Kidney epithelial cell (primary cell): Measurements from ENCODE around the gene CORO2B. TPM values are rescaled to one million over a fixed set of nuclear protein-coding genes. Genes with fewer than 3 reads are reported as not detected.

Source experiments
- DNase-seq: peaks from one replicate; pipeline ENCODE4 v3.0.0-alpha.2; 2010; ENCODE audit warnings: low read depth
- H3K27me3 ChIP-seq: 2 replicates; pipeline ENCODE4 v1.6.0; 2011; ENCODE audit warnings: low read length; ENCODE audit not compliant: control insufficient read depth, insufficient read depth
- H3K36me3 ChIP-seq: 2 replicates; pipeline ENCODE4 v1.5.1; 2011; ENCODE audit warnings: low read length; ENCODE audit not compliant: control insufficient read depth, insufficient read depth
- H3K4me3 ChIP-seq: 2 replicates; pipeline ENCODE4 v1.5.1; 2011; ENCODE audit warnings: low read depth, mild to moderate bottlenecking, control low read depth, low read length
- total RNA-seq: library from RNA; depleted of rRNA; stranded (reverse); fragments of >200 nt; gene quantifications from 2 replicates; pipeline ENCODE4 v1.2.3, GENCODE V29; 2015
- TF ChIP-seq, protein P1 (sequence below): IDR thresholded peaks from 2 replicates; pipeline ENCODE4 v1.5.1; 2011; ENCODE audit warnings: mild to moderate bottlenecking, moderate library complexity, low read length, control low read depth, inconsistent platforms; ENCODE audit not compliant: insufficient read depth, poor library complexity, severe bottlenecking

CORO2B gene
- total RNA-seq, 1 donor from 2014 or later, result 19.8 TPM

DNA sequence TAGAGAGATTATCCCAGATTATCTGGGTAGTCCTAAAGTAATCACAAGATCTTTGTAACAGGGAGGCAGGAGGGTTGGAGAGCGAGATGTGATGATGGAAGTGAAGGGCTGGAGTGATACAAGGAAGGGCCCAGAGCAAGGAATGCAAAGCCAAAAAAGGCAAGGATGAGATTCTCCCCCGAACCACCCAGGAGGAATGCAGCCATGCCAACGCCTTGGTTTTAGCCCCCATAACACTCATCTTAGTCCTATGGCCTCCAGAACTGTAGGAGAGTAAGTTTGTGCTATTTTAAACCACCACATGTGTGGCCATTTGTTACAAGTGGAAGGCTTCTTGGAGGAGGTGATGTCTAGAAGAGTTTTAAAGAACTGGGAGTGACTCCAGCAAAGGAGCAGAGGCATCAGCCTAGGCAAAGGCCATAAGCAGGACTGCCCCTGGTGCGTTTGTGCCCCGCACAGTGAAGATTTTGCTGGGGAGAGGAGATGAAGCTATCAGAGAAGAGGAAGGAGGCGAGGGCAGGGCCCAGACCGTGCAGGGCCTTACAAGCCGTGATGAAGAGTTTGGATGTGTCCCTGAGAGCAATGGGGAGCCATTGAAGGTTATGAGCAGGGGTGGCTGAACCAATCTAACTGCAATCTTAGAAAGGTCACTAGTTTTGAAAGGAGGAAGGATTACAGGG, 25.3 kb upstream of the CORO2B start:
- TF ChIP-seq, protein P1, sequence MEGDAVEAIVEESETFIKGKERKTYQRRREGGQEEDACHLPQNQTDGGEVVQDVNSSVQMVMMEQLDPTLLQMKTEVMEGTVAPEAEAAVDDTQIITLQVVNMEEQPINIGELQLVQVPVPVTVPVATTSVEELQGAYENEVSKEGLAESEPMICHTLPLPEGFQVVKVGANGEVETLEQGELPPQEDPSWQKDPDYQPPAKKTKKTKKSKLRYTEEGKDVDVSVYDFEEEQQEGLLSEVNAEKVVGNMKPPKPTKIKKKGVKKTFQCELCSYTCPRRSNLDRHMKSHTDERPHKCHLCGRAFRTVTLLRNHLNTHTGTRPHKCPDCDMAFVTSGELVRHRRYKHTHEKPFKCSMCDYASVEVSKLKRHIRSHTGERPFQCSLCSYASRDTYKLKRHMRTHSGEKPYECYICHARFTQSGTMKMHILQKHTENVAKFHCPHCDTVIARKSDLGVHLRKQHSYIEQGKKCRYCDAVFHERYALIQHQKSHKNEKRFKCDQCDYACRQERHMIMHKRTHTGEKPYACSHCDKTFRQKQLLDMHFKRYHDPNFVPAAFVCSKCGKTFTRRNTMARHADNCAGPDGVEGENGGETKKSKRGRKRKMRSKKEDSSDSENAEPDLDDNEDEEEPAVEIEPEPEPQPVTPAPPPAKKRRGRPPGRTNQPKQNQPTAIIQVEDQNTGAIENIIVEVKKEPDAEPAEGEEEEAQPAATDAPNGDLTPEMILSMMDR, result no peak
- DNase-seq, result no peak
- H3K4me3 ChIP-seq, result no peak overlapping the region
- H3K36me3 ChIP-seq, result no peaks in the 10 kb centered on the region
- H3K27me3 ChIP-seq, result peaks cover 2% of the 10 kb centered on the region

DNA sequence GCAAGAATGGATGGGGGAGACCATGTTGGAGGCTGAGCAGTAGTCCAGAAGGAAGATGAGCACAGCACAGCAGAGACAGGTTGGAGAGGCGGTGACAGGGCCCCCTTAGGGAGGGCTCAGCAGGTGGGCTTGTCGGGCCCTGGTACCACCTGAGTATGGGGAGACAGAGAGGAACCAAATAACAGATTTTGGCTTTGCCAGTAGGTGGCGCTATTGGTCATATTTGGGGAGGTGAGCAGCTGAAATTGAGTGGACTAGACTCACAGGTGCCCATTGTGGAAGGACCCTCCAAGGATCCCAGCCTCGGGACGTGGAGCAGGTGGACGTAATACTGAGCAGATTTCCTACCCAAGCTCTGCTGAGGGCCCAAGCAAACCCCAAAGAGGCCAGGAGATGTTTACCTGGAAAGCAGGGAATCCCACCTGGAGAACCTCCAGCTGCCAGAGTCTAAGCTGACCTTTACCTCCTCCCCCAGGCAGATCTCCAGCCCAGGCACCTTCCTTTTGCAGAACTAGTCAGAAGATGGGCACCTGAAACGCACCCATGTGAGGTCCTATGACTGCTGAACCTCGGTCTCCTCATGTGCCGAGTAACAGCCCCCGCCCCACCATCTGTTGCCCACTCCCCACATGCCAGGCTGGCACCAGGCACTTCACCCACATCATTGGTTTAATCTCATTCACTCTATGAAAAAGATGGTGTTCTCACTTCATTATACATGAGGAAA, 24.6 kb upstream of the CORO2B start:
- TF ChIP-seq, protein P1, result peak; percentile 78
- Histone ChIP-seq H3K4me3 (no peak overlapping the region), H3K27me3 (peaks cover 2% of the 10 kb centered on the region), H3K36me3 (no peaks in the 10 kb centered on the region)
- no peak for DNase-seq

DNA sequence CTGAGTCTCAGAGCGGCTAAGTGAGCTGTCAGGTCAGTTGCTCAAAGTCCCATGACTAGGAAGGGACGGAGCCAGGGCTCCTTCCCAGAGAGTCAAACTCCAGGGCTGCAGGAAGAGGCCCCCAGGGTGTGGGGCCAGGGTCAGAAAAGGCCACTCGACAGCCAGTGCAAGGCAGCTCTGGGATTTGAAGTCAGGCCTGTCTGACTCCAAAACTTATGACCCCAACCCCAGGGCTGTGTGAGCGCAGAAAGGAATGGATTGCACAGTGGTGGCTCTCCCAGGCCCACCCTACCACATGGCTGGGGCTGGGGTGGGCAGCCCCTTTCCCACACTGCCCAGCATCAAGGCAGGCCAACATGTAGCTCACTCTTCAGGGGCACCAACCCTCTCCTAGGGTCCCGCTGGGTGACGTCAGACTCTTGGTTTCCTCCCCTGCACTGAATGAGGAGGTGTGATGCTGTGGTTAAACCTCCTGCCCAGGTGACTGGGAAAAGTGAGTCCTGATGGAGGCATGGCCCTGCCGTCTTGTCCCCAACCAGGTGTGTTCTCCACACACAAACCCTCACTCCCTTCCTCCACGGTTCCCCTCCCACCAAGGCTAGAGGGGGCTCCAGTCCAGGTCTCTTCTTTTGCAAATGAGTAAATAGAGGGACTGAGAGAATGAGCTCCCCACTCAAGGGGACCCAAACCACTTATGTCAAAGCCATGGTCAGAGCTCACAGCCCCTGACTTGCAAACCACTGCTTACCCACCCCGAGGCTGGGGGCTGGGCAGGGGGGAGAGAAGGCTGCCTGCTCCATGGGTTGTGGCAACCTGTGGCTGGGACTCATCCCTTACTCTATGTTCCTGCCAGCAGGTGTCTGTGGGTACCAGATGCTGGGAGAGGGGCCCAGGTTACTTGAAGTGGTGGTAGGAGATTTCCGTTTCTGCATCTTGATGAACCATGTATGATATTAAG, 23.8 kb upstream of the CORO2B start:
- TF ChIP-seq, protein P1, result no peak
- no peak for DNase-seq
- H3K4me3 ChIP-seq, result no peak overlapping the region
- H3K36me3 ChIP-seq, result no peaks in the 10 kb centered on the region
- peaks cover 2% of the 10 kb centered on the region for H3K27me3 ChIP-seq

DNA sequence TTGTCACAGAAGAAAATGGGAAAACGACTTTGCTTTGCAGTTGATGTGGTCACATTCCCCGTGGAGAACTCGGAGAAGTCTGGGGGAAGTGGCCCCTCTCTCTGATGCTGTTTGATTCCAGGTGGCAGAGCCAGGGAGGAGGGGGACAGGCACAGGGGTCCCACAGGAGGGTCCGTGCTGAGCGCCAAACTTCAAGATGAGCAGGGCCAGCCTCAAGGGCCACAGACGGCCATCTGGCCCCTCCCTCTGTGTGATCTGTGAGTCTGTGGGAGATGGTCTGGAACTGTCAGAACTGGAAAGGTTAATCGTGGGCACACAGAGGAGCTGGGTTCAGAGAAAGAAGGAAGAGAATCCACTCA, 23.1 kb upstream of the CORO2B start:
- Histone ChIP-seq H3K4me3 (no peak overlapping the region), H3K36me3 (no peaks in the 10 kb centered on the region), H3K27me3 (peaks cover 2% of the 10 kb centered on the region)
- TF ChIP-seq, protein P1, result no peak
- no peak for DNase-seq

DNA sequence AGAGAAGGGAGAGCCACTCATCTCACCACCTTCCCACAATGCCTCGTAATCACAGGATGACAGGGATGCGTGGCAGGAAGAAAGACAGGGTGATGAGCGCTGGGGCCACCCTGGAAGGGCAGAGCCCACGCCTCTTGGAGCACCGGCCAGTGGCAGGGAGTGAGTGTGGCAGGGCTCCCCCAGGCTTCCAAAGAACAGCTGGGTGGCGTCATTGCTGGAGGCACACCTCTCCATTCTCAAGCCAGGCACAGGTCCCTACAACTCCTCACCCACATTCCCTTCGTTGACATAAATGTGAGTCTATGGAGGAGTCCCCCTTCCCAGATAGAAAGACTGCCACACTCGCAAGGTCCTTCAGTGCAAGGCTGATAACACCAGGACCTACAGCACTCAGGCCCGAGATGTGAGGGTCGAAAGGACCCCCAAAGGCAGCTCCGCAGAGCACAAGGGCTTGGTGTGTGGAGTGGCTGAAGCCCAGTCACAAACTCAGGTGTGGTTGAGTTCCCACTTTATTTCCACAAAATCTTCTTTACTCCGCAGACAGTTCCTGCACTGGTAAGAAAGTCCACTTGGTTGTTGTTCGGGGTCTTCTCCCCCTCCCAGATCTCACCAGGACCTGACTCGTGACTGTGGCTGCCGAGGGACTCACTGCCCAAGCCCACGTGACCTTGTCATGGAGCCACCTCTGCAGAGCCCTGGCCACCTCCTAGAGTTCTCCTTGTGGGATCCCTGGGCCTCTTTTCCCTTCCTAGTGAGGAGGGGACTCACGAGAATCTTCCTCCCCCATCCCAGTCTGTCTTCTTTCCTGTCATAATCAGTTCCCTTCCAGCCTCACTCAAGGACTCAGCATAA, 22.4 kb upstream of the CORO2B start:
- Histone ChIP-seq H3K4me3 (no peak overlapping the region), H3K36me3 (no peaks in the 10 kb centered on the region), H3K27me3 (peaks cover 2% of the 10 kb centered on the region)
- DNase-seq, result no peak
- TF ChIP-seq, protein P1, result no peak
